Endothelial cell of umbilical vein (primary cell): ENCODE results near the gene ALOX5.

Source experiments
- EZH2 ChIP-seq: IDR thresholded peaks from 2 replicates; pipeline ENCODE4 v1.6.1; 2012; ENCODE audit warnings: borderline replicate concordance, low read depth, mild to moderate bottlenecking, moderate library complexity, low read length, inconsistent platforms; ENCODE audit not compliant: severe bottlenecking
- FOS ChIP-seq: IDR thresholded peaks from 2 replicates; pipeline ENCODE4 v1.6.1; 2011; ENCODE audit warnings: mild to moderate bottlenecking, low read length, moderate library complexity, borderline replicate concordance; ENCODE audit not compliant: insufficient read depth
- TF ChIP-seq, protein P1 (sequence below): IDR thresholded peaks from 2 replicates; pipeline ENCODE4 v1.6.1; 2011; ENCODE audit not compliant: insufficient read depth, insufficient read length
- TF ChIP-seq, protein P2 (sequence below), 2 donors: IDR thresholded peaks; 1 replicate in 1 of 2; 2 replicates in 1 of 2; pipeline ENCODE4 v1.5.1; 2011; ENCODE audit warnings: low read length in 2 of 2, mild to moderate bottlenecking in 2 of 2, moderate library complexity in 2 of 2, control low read depth in 1 of 2, inconsistent platforms in 1 of 2, low read depth in 1 of 2; ENCODE audit not compliant: insufficient read depth in 1 of 2; ENCODE audit errors: extremely low read depth in 1 of 2

DNA sequence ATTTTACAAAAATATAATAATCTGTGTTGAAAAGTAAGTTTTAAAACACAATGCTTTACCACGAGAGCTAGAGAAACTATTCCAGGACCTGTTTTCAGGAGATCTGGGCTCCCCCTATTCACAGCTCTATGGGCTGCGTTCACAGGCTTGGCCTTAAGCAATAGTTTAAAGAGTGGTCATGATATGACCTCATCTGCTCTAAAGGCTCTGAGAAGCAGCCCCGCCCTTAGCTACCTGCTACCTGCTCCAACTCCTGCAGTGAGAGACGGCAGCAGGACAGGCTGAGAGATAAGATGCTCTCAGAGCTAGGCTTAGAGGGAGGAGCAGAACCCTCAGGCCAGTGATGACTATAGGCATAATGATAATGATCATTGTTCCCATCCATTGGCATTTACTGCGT, 12.6 kb downstream of the ALOX5 start:
- TF ChIP-seq, protein P1, sequence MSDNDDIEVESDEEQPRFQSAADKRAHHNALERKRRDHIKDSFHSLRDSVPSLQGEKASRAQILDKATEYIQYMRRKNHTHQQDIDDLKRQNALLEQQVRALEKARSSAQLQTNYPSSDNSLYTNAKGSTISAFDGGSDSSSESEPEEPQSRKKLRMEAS: no peak
- TF ChIP-seq, protein P2, sequence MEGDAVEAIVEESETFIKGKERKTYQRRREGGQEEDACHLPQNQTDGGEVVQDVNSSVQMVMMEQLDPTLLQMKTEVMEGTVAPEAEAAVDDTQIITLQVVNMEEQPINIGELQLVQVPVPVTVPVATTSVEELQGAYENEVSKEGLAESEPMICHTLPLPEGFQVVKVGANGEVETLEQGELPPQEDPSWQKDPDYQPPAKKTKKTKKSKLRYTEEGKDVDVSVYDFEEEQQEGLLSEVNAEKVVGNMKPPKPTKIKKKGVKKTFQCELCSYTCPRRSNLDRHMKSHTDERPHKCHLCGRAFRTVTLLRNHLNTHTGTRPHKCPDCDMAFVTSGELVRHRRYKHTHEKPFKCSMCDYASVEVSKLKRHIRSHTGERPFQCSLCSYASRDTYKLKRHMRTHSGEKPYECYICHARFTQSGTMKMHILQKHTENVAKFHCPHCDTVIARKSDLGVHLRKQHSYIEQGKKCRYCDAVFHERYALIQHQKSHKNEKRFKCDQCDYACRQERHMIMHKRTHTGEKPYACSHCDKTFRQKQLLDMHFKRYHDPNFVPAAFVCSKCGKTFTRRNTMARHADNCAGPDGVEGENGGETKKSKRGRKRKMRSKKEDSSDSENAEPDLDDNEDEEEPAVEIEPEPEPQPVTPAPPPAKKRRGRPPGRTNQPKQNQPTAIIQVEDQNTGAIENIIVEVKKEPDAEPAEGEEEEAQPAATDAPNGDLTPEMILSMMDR (IDR thresholded peaks at IDR 0.05; ENCODE audit: extremely low read depth in 1 of 2, insufficient read depth in 1 of 2, low read depth in 1 of 2, low read length in 2 of 2): no peak
- TF ChIP-seq EZH2 (no peak), FOS (no peak)
